HEK293 (cell line): ENCODE results near the gene CANT1.

Experiments used
- CTCF ChIA-PET: fragments of 350-600 bp; formaldehyde crosslinking; extraction: SDS; loops from one replicate; lab custom pipeline; 2021; ENCODE audit warnings: antibody characterized with exemption; lab: Yijun Ruan, JAX
- POLR2A ChIA-PET: fragments of 300-600 bp; formaldehyde crosslinking; extraction: SDS; loops from one replicate; lab custom pipeline; 2020; ENCODE audit warnings: antibody characterized with exemption, inconsistent platforms; lab: Yijun Ruan, JAX
- H3K27ac ChIP-seq: fragments of 200-500 bp; sonication (Bioruptor generic); 2 replicates; pipeline ENCODE4 v1.5.1; 2014; ENCODE audit warnings: low read depth, low read length, control low read depth, inconsistent platforms; ENCODE audit errors: extremely low read depth
- H3K36me3 ChIP-seq, 2 experiments: fragments of 200-500 bp in 1 of 2; sonication (Bioruptor generic) in 1 of 2; 1 replicate in 1 of 2; 2 replicates in 1 of 2; pipeline ENCODE4 v1.5.1; 2014 to 2017; ENCODE audit warnings: inconsistent platforms in 2 of 2, low read length in 2 of 2; ENCODE audit not compliant: control insufficient read depth in 2 of 2, insufficient read depth in 1 of 2
- H3K4me1 ChIP-seq: fragments of 200-500 bp; sonication (Bioruptor generic); 2 replicates; pipeline ENCODE4 v1.5.1; 2014; ENCODE audit warnings: mild to moderate bottlenecking, low read length, inconsistent platforms; ENCODE audit not compliant: control insufficient read depth, insufficient read depth
- H3K4me3 ChIP-seq: 2 replicates; pipeline ENCODE4 v1.5.1; 2011; ENCODE audit warnings: low read depth, mild to moderate bottlenecking, control low read depth, low read length, moderate library complexity
- H3K9me3 ChIP-seq: fragments of 200-500 bp; sonication (Bioruptor generic); 2 replicates; pipeline ENCODE4 v1.5.1; 2014; ENCODE audit warnings: low read depth, low read length, inconsistent platforms; ENCODE audit not compliant: control insufficient read depth, insufficient read depth
- FEZF1 ChIP-seq: fragments of 450-650 bp; formaldehyde crosslinking; IDR thresholded peaks from 2 replicates; pipeline ENCODE4 v1.5.1; 2016; ENCODE audit warnings: missing biosample characterization, missing genetic modification characterization
- GLI4 ChIP-seq: fragments of 450-650 bp; formaldehyde crosslinking; IDR thresholded peaks from 2 replicates; pipeline ENCODE4 v1.5.1; 2016; ENCODE audit warnings: missing biosample characterization, missing genetic modification characterization
- GLIS1 ChIP-seq: fragments of 450-650 bp; formaldehyde crosslinking; IDR thresholded peaks from 2 replicates; pipeline ENCODE4 v1.5.1; 2016; ENCODE audit warnings: missing biosample characterization, missing genetic modification characterization
- GLIS2 ChIP-seq: fragments of 450-650 bp; formaldehyde crosslinking; IDR thresholded peaks from 2 replicates; pipeline ENCODE4 v1.5.1; 2016; ENCODE audit warnings: missing biosample characterization, missing genetic modification characterization
- HOXD13 ChIP-seq: sonication (generic); formaldehyde crosslinking; IDR thresholded peaks from 2 replicates; pipeline ENCODE4 v1.8.0; 2022; ENCODE audit warnings: missing genetic modification reagents, borderline replicate concordance
- WT1 ChIP-seq: fragments of 450-650 bp; formaldehyde crosslinking; IDR thresholded peaks from 2 replicates; pipeline ENCODE4 v1.5.1; 2016; ENCODE audit warnings: missing biosample characterization, missing genetic modification characterization
- ZBTB8A ChIP-seq: fragments of 450-650 bp; formaldehyde crosslinking; IDR thresholded peaks from 2 replicates; pipeline ENCODE4 v1.5.1; 2016; ENCODE audit warnings: missing biosample characterization, missing genetic modification characterization
- ZIC2 ChIP-seq: fragments of 450-650 bp; formaldehyde crosslinking; IDR thresholded peaks from 2 replicates; pipeline ENCODE4 v1.5.1; 2016; ENCODE audit warnings: missing biosample characterization, missing genetic modification characterization
- ZNF354C ChIP-seq: fragments of 450-650 bp; formaldehyde crosslinking; IDR thresholded peaks from 2 replicates; pipeline ENCODE4 v1.5.1; 2016; ENCODE audit warnings: missing biosample characterization, missing genetic modification characterization, low read depth, borderline replicate concordance
- ZNF404 ChIP-seq: fragments of 450-650 bp; formaldehyde crosslinking; IDR thresholded peaks from 2 replicates; pipeline ENCODE4 v1.5.1; 2017; ENCODE audit warnings: missing biosample characterization, missing genetic modification characterization
- ZNF423 ChIP-seq: fragments of 450-650 bp; formaldehyde crosslinking; IDR thresholded peaks from 2 replicates; pipeline ENCODE4 v1.5.1; 2016; ENCODE audit warnings: missing biosample characterization, missing genetic modification characterization
- ZNF555 ChIP-seq: fragments of 450-650 bp; formaldehyde crosslinking; conservative IDR thresholded peaks from 2 replicates; pipeline ENCODE4 v1.5.1; 2017; ENCODE audit warnings: missing biosample characterization, mild to moderate bottlenecking, missing genetic modification characterization, inconsistent platforms
- ZNF571 ChIP-seq: fragments of 450-650 bp; formaldehyde crosslinking; IDR thresholded peaks from 2 replicates; pipeline ENCODE4 v1.5.0; 2017; ENCODE audit warnings: missing biosample characterization, missing genetic modification characterization
- ZNF776 ChIP-seq: fragments of 450-650 bp; formaldehyde crosslinking; IDR thresholded peaks from 2 replicates; pipeline ENCODE4 v1.5.0; 2017; ENCODE audit warnings: missing biosample characterization, missing genetic modification characterization, borderline replicate concordance
- TF ChIP-seq, protein P1 (sequence below): fragments of 450-650 bp; formaldehyde crosslinking; IDR thresholded peaks from 2 replicates; pipeline ENCODE4 v1.5.1; 2017; ENCODE audit warnings: missing biosample characterization, missing genetic modification characterization
- TF ChIP-seq, protein P2 (sequence below): fragments of 450-650 bp; formaldehyde crosslinking; IDR thresholded peaks from 2 replicates; pipeline ENCODE4 v1.5.1; 2016; ENCODE audit warnings: missing biosample characterization, missing genetic modification characterization
- TF ChIP-seq, protein P3 (sequence below): fragments of 450-650 bp; formaldehyde crosslinking; IDR thresholded peaks from 2 replicates; pipeline ENCODE4 v1.5.1; 2017; ENCODE audit warnings: missing biosample characterization, missing genetic modification characterization
- TF ChIP-seq, protein P4 (sequence below): fragments of 450-650 bp; formaldehyde crosslinking; IDR thresholded peaks from 2 replicates; pipeline ENCODE4 v1.5.1; 2016; ENCODE audit warnings: missing biosample characterization, missing genetic modification characterization
- TF ChIP-seq, protein P5 (sequence below): fragments of 450-650 bp; formaldehyde crosslinking; IDR thresholded peaks from 2 replicates; pipeline ENCODE4 v1.5.1; 2016; ENCODE audit warnings: missing biosample characterization, missing genetic modification characterization
- TF ChIP-seq, protein P6 (sequence below): fragments of 450-650 bp; formaldehyde crosslinking; IDR thresholded peaks from 2 replicates; pipeline ENCODE4 v1.5.1; 2016; ENCODE audit warnings: missing biosample characterization, missing genetic modification characterization

CANT1 gene

DNA sequence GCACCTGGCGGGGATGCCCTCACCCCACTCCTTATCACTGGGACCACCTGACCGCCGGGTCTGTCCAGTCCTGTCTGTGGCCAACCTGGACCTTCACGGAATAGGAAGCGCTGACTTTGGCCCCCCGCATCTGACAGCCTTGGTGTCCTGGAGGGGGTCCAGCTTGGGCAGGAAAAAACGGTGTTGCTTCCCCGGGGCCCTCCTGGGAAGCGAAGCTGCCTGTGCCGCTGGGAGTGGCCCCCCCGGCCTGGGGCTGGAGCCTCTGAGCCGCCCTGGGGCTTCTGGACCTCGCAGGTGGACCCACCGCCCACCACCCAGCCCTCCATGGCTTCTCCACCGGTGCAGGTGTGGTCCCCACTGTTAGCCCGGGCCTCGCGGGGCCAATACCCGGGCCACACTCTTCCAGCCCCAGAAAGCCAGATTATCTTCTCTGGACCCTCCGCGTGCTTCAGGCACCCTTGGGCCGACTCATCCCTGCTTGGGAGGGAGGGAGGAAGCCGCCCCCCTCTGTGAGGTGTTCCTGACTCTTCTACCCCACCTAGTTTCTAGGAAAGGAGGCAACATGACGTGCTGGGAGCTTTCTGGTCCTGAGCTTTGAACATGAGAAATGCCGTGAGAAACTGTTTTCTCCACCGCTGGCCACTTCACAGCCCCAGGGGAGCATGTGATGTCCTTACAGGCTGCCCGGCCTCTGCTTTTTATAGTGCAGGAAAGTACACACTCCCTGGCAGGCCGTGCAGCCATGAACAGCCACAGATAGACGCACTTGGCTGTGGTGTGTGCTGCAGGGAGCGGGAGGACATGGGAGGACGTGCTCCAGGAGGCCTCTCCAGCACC is 15.6 kb upstream of the CANT1 start:
- peaks cover 34% of the 10 kb centered on the region for H3K4me1 ChIP-seq
- peak; percentile 43 for TF ChIP-seq GLIS2 (tag by site-specific recombination)
- TF ChIP-seq ZBTB8A (tag by site-specific recombination) = no peak
- TF ChIP-seq FEZF1 (tag by site-specific recombination) = peak; percentile 42
- TF ChIP-seq WT1 (tag by site-specific recombination) = 0 out of 2 replicates have a peak, but pooled peaks have one; percentile 18
- TF ChIP-seq GLIS1 = peak; percentile 88
- TF ChIP-seq ZNF423 (tag by site-specific recombination) = peak; percentile 9; the same call in 1 of the 2 replicates
- TF ChIP-seq, protein P1, sequence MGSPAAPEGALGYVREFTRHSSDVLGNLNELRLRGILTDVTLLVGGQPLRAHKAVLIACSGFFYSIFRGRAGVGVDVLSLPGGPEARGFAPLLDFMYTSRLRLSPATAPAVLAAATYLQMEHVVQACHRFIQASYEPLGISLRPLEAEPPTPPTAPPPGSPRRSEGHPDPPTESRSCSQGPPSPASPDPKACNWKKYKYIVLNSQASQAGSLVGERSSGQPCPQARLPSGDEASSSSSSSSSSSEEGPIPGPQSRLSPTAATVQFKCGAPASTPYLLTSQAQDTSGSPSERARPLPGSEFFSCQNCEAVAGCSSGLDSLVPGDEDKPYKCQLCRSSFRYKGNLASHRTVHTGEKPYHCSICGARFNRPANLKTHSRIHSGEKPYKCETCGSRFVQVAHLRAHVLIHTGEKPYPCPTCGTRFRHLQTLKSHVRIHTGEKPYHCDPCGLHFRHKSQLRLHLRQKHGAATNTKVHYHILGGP (tag by site-specific recombination) = no peak
- TF ChIP-seq ZIC2 (tag by site-specific recombination) = peak; percentile 32; the same call in 1 of the 2 replicates
- TF ChIP-seq ZNF776 (tag by site-specific recombination) = no peak
- CTCF ChIA-PET = interaction anchor here (0.6 to 5.5 kb wide), 7 partner anchors 9 to 629 kb away, joined by 3 to 67 read pairs (median 7); no protein-coding TSS in a partner anchor

DNA sequence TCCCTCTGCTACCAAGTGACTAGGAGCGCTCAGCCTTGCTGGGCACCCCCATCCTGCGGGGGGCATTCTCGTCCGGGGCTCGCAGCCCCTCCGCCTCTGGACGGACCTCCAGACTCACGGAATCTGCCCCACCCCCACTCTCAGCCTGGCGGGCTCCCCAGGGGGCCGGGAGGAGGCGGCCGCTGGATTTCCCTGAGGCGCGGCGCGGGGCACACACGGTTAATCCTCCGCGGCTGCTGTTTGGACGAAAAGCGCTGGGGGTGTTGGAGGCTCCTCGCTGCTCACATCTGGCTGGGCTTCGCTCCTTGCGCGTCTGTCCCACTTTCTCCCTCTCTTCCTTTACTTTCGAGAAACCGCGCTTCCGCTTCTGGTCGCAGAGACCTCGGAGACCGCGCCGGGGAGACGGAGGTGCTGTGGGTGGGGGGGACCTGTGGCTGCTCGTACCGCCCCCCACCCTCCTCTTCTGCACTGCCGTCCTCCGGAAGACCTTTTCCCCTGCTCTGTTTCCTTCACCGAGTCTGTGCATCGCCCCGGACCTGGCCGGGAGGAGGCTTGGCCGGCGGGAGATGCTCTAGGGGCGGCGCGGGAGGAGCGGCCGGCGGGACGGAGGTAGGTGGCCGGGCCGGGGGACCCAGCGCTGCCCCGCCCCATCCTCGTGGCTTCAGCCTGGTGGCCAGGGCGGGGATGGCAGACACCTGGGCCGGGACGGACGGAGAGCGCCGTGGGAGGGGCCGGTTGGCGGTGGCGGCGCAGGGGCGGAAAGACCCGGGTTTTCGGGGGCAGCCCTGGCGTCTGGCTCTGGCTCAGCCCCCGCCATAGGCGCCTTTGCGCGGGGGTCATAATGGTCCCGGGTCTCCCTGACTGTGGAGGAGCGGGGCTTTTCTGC is 14.6 kb upstream of the CANT1 start, which contains the start of gene C1QTNF1:
Gene C1QTNF1 (plus strand): TSS at position 284 of the 886 bp plus-strand sequence. CDS start 19,800 bp downstream, outside the sequence.
- no peaks in the 10 kb centered on the region for H3K9me3 ChIP-seq
- H3K36me3 ChIP-seq = no peaks in the 10 kb centered on the region
- H3K4me3 ChIP-seq = peak within 1 kb of the TSS; percentile 58
- H3K27ac ChIP-seq = peak within 1 kb of the TSS; percentile 60; the same call in 1 of the 2 replicates
- ChIA-PET POLR2A (no interaction called here), CTCF (interaction anchor here (0.6 to 11.1 kb wide), 3 partner anchors 15 to 1188 kb away, joined by 3 to 122 read pairs (median 119); no protein-coding TSS in a partner anchor)
- peaks cover 41% of the 10 kb centered on the region for H3K4me1 ChIP-seq
- TF ChIP-seq ZNF404 (tag by site-specific recombination) (no peak), HOXD13 (CRISPR knock-in tag) (no peak), WT1 (tag by site-specific recombination) (peak; percentile 72), ZNF571 (tag by site-specific recombination) (no peak), ZNF555 (no peak), GLI4 (tag by site-specific recombination) (no peak), ZNF354C (tag by site-specific recombination) (no peak)
- TF ChIP-seq, protein P2, sequence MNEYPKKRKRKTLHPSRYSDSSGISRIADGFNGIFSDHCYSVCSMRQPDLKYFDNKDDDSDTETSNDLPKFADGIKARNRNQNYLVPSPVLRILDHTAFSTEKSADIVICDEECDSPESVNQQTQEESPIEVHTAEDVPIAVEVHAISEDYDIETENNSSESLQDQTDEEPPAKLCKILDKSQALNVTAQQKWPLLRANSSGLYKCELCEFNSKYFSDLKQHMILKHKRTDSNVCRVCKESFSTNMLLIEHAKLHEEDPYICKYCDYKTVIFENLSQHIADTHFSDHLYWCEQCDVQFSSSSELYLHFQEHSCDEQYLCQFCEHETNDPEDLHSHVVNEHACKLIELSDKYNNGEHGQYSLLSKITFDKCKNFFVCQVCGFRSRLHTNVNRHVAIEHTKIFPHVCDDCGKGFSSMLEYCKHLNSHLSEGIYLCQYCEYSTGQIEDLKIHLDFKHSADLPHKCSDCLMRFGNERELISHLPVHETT (tag by site-specific recombination) = no peak
- TF ChIP-seq, protein P3, sequence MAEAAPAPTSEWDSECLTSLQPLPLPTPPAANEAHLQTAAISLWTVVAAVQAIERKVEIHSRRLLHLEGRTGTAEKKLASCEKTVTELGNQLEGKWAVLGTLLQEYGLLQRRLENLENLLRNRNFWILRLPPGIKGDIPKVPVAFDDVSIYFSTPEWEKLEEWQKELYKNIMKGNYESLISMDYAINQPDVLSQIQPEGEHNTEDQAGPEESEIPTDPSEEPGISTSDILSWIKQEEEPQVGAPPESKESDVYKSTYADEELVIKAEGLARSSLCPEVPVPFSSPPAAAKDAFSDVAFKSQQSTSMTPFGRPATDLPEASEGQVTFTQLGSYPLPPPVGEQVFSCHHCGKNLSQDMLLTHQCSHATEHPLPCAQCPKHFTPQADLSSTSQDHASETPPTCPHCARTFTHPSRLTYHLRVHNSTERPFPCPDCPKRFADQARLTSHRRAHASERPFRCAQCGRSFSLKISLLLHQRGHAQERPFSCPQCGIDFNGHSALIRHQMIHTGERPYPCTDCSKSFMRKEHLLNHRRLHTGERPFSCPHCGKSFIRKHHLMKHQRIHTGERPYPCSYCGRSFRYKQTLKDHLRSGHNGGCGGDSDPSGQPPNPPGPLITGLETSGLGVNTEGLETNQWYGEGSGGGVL (tag by site-specific recombination) = peak; percentile 58
- TF ChIP-seq, protein P4, sequence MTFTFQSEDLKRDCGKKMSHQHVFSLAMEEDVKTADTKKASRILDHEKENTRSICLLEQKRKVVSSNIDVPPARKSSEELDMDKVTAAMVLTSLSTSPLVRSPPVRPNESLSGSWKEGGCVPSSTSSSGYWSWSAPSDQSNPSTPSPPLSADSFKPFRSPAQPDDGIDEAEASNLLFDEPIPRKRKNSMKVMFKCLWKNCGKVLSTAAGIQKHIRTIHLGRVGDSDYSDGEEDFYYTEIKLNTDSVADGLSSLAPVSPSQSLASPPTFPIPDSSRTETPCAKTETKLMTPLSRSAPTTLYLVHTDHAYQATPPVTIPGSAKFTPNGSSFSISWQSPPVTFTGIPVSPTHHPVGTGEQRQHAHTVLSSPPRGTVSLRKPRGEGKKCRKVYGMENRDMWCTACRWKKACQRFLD = no peak
- TF ChIP-seq, protein P5, sequence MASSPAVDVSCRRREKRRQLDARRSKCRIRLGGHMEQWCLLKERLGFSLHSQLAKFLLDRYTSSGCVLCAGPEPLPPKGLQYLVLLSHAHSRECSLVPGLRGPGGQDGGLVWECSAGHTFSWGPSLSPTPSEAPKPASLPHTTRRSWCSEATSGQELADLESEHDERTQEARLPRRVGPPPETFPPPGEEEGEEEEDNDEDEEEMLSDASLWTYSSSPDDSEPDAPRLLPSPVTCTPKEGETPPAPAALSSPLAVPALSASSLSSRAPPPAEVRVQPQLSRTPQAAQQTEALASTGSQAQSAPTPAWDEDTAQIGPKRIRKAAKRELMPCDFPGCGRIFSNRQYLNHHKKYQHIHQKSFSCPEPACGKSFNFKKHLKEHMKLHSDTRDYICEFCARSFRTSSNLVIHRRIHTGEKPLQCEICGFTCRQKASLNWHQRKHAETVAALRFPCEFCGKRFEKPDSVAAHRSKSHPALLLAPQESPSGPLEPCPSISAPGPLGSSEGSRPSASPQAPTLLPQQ = 0 out of 2 replicates have a peak, but pooled peaks have one; percentile 17
- TF ChIP-seq, protein P6, sequence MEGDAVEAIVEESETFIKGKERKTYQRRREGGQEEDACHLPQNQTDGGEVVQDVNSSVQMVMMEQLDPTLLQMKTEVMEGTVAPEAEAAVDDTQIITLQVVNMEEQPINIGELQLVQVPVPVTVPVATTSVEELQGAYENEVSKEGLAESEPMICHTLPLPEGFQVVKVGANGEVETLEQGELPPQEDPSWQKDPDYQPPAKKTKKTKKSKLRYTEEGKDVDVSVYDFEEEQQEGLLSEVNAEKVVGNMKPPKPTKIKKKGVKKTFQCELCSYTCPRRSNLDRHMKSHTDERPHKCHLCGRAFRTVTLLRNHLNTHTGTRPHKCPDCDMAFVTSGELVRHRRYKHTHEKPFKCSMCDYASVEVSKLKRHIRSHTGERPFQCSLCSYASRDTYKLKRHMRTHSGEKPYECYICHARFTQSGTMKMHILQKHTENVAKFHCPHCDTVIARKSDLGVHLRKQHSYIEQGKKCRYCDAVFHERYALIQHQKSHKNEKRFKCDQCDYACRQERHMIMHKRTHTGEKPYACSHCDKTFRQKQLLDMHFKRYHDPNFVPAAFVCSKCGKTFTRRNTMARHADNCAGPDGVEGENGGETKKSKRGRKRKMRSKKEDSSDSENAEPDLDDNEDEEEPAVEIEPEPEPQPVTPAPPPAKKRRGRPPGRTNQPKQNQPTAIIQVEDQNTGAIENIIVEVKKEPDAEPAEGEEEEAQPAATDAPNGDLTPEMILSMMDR (tag by site-specific recombination) = peak; percentile 54

More for the DNA sequence above, 15.6 kb upstream of the CANT1 start:
- Histone ChIP-seq H3K4me3 (peak overlapping the region; percentile 58), H3K9me3 (no peaks in the 10 kb centered on the region), H3K27ac (peak overlapping the region; percentile 60; the same call in 1 of the 2 replicates), H3K36me3 (no peaks in the 10 kb centered on the region)
- POLR2A ChIA-PET = interaction anchor here (0.7 to 1.6 kb wide), 3 partner anchors 20 to 50 kb away, joined by 3 to 5 read pairs (median 4); partner anchors contain the start of genes ENGASE and LGALS3BP
